Medulla oblongata (tissue), 1 donor: ENCODE data around the gene SIGLEC7.
"Not testable (repeated sequence)": the region's sequence is repeated elsewhere in the genome, so short reads cannot be mapped to it uniquely, and the experiment has no call there.

Source experiments
- DNase-seq: peaks from one replicate; pipeline ENCODE4 v3.0.0-alpha.2; 2015; ENCODE audit errors: extremely low spot score

Gene SIGLEC7

DNA sequence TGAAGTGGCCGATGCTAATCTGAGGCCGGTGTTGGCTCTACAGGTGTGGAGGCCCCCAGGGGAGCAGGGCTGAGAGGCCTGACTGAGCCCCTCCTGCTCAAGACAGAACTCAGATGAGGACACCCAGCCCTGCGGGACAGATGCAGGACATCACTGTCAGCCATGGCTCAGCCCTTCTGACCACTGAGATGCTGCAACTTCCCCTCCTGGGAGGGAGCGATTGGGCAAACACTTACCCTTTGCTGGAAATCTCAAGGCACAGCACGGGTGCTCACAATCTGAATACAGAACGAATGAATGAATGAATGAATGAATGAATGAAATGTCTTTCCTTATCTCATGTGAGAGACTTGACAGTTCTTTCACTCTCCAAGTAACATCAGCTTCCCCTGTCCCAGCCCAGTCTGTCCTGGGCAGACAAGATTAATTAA, 3.5 kb upstream of the SIGLEC7 start:
- DNase-seq = peak; percentile 51

GRCh38 chr19:51139299-51140014, 2.6 kb upstream of the SIGLEC7 start:
- peak; percentile 79 for DNase-seq

DNA sequence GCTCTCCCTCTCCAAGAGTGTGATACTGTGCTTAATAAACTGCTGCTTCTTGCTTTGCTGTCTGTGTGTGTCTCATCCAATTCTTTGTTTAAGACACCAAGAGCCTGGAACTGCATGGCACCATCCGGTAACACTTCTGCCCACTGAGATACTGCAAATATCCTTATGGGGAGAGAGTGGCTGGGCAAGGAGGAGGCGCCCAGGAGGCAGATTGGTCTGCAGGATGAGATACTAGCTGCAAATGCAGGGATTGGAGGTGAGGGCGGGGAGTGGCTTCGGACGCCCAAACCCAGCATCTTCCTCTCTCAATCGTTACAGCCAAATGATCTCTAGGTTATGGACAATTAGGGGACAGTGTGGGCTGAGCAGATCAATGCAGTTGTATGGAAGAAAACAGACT, 1.7 kb upstream of the SIGLEC7 start:
- DNase-seq = no peak

GRCh38 chr19:51141181-51141580, 920 bp upstream of the SIGLEC7 start:
- no peak for DNase-seq

GRCh38 chr19:51142809-51143475, 841 bp downstream of the SIGLEC7 start:
- not testable (repeated sequence) for DNase-seq

- DNase-seq = no peak
Measured at GRCh38 chr19:51143486-51143885, 1.4 kb downstream of the SIGLEC7 start.

- DNase-seq = no peak
Measured at GRCh38 chr19:51144482-51145045, 2.5 kb downstream of the SIGLEC7 start.

DNA sequence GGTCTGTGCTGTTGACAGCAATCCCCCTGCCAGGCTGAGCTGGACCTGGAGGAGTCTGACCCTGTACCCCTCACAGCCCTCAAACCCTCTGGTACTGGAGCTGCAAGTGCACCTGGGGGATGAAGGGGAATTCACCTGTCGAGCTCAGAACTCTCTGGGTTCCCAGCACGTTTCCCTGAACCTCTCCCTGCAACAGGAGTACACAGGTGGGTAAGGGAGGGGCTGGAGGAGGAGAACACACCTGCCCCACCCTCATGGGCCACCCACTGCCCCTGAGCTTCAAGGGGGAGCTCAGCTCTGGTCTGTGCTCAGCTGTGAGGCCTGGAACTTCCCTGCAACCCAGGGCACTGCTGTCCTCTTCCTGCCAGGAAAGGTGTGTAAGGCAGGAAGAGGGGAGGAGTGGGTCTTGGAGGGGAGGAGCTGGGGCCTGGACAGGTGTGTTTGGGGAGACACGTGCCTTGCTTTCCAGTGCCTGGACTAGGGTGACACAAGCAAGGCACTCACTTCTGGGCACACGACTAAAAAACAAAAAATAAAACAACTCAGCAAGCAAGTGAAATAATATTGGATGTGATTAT, 3.9 kb downstream of the SIGLEC7 start:
- no peak for DNase-seq

GRCh38 chr19:51146751-51147150, 4.7 kb downstream of the SIGLEC7 start:
- no peak for DNase-seq

DNA sequence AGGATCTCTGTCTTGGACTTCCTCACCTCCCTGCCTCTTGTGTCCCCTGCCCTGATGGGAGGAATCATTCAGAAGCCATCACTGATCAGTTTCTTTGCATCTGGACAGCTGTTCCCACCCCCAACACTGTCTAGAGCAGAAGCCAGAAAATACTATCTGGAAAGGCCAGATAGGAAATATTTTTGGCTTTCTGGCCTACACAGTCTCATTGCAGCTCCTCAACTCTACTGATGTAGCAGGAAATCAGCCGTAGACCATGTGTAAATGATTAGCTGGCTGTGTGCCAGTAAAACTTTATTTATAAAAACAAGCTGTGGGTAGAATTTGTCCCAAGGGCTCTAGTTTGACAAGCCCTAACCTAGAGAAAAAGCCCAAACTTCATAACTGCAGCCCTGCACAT, 5.6 kb downstream of the SIGLEC7 start:
- no peak for DNase-seq

DNA sequence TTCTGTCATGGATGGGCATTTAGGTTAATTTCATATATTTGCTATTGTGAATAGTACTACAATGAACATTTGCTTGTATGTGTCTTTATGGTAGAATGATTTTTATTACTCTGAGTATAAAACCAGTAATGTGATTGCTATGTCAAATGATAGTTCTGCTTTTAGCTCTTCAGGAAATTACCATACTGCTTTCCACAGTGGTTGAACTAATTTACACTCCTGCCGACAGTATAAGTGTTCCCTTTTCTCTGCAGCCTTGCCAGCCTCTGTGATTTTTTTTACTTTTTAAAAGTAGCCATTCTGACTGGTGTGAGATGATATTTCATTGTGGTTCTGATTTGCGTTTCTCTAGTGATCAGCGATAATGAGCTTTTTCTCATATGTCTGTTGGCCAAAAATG, 6.5 kb downstream of the SIGLEC7 start:
- peak; percentile 16 for DNase-seq

DNA sequence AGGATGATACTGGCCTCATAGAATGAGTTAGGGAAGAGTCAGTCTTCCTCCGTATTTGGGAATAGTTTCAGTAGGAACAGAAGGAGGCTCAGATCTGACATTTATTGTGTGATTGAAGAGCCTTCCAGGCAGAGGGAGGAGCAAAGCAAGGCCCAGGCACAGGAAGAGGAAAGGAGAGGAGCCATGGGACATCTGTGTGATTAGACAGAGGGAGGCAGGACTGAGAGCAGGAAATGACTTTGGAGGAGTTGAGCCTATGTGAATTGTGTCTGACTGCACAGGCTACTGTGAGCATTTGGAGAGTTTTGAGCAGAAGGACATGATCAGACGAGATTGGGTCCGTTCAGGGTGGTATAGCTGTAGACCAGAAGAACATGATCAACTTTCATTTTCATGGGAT, 8.5 kb downstream of the SIGLEC7 start:
- no peak for DNase-seq

- no peak for DNase-seq
Measured at GRCh38 chr19:51156710-51157109, 14.6 kb downstream of the SIGLEC7 start.

GRCh38 chr19:51157265-51157664, 15.2 kb downstream of the SIGLEC7 start:
- DNase-seq = no peak

GRCh38 chr19:51158474-51159129, 16.5 kb downstream of the SIGLEC7 start:
- DNase-seq = peak; percentile 41

DNA sequence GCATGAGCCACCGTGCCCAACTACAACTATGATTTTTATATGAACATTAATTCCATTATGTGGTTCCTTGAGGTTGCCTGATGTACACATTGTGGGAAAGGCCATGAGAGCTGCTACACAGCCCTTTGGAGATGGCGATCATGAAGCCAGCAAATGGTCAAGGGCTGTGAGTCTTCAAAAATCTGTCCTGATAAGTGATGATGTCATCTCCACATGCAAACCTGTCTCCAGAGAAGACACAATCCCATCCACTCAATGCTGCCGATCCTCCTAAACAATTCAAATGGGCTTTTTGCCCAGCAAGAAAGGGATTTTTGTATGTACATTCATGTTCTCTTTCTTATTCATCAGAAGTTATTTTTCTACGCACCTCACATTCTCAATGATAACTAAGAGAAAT, 17.6 kb downstream of the SIGLEC7 start:
- no peak for DNase-seq

GRCh38 chr19:51161266-51161665, 19.2 kb downstream of the SIGLEC7 start:
- no peak for DNase-seq

DNA sequence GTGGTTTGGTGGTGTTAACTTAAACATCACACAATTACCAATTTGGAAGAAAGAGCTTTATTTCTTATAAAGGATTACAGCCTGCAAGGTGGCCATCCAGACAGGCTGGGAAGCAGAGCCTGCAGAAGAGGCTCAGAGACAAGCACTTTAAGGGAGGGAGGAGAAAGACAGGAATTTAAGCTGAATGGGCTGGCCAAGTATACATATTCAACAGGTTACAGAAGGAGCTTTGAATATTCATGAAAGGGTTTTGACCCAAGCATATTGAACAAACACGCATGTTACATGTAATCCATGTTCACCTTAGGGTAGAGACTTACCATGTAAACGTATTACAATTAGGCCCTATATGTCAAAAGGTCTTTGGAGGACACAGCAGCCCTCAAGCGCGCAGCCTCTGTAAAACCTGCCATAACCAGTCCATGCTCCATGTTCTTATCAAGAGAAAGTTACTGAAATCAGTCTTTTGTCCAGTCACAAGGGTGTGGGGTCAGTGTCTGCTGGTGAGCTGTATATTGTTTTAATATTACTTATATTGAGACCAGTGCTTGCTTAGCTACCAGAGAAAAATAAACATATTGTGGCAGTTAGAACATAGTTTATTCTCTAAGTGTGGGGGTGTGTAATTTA, 19.9 kb downstream of the SIGLEC7 start:
- no peak for DNase-seq

DNA sequence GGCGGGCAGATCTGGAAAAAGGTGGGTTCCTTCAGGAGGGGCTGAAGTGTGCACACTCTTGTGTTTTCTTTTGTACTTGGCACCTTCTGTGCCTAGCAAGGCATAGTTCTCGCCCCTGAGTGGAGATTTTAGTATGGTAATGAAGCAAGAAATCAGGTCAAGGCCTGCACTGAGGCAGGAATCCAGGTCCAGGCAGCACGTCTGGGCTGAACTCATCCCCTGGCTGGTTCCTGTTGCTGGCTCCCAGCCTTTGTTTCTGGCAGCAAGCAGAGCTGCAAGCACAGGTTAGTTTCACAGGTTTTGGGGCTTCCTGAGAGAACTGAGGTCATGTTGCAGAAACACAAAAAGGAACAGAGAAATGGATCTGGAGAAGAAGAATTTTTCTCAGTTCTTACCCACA, 21.2 kb downstream of the SIGLEC7 start:
- no peak for DNase-seq

DNA sequence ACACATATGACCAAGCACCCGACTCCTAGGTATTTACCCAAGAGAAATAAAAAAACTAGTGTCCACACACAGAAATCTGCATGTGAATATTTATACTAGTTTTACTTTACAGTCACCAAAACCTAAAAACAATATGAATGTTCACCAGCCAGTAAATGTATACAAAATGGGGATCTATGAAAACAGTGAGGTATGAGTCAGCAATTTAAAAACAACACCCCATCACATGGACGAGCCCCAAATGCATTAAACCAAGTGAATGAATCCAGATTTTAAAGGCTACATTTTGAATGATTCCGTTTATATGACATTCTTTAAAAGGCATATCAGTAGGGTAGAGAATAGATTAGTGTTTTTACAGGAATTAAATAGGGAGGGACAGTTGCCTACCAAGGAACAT, 22.1 kb downstream of the SIGLEC7 start:
- DNase-seq = no peak

DNA sequence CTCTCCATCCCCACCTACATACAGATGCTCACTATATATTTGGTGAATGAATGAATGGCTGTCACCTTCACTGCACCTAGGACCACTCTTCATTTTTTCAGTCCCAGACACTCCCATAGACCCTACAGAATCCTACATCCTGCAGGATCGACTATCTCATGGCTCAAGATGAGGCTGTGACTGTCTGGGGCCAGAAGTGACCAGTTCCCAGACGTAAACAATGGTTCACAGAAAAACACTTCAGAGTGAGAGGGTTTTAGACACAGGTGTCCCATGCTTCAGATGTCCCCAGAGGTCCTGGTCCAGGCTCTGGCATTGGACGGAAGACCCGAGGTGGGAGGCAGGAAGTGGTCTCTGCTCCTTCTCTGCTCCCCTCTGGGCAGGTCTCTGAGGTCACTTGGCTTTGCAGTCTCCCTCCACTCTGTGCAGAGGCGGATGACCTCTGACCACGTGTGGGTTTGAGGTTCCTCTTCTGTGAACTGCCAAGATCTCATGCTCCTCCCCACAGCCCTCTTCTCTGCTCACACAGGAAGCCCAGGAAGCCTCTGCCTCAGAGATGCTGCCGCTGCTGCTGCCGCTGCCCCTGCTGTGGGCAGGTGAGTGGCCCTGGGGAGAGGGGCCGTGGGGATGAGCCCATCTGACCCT, 24.9 kb downstream of the SIGLEC7 start:
- DNase-seq = peak; percentile 72
